ENCODE data around the gene ARID2. TPM values are rescaled to one million over a fixed set of nuclear protein-coding genes. Genes with fewer than 3 reads are reported as not detected.

The ARID2 gene
- polyA plus RNA-seq, 2 of the 4 experiments (the other 2 are of a cell fraction), result 8.7 to 37.7 TPM

- no peak overlapping the region for H3K27ac ChIP-seq
- no peak for ATAC-seq
Observed at GRCh38 chr12:45803111-45803510, 73.6 kb downstream of the ARID2 start.

DNA sequence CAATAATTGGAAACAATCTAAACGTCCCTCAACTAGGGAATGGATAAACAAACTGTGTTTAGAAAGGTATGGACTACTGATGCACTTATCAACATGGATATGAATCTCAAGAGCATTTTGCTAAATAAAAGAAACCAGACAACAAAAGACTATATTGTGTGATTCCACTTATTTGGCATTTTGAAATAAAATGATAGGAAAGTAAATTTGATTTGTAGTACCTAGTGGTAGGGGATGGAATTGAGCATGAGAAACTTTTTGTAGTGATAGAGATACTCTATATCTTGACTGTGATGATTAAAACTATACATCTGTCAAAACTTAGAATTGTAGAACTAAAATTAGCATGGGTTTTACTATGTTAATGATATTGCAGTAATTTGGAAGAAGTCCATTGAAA, 87.1 kb downstream of the ARID2 start:
- H3K4me2 ChIP-seq, result no peak overlapping the region
- no peaks in the 10 kb centered on the region for H3K4me1 ChIP-seq
- no peak overlapping the region for H3K4me3 ChIP-seq
- H3K9me3 ChIP-seq, result no peaks in the 10 kb centered on the region
- DNase-seq (ENCODE audit: low read depth in 1 of 2, low spot score in 1 of 2) (no peak), ATAC-seq (no peak; a peak in 1 of 6 replicates), FAIRE-seq (no peak)
- 74% methylated on average over 1 of the region's 1 CpG for WGBS (ENCODE audit: missing lambda C conversion rate)
- TF ChIP-seq ZNF302 (CRISPR knock-in tag; IDR thresholded peaks at IDR 0.05) (no peak), EHMT2 (IDR thresholded peaks at IDR 0.05; ENCODE audit: low read depth) (no peak), JUNB (IDR thresholded peaks at IDR 0.05) (no peak), EHF (CRISPR knock-in tag; IDR thresholded peaks at IDR 0.05) (no peak), HDAC2 (IDR thresholded peaks at IDR 0.05) (no peak), PHF8 (IDR thresholded peaks at IDR 0.05; ENCODE audit: borderline replicate concordance, low read depth) (no peak), TP53 (CRISPR knock-in tag; IDR thresholded peaks at IDR 0.05) (no peak), CHD2 (IDR thresholded peaks at IDR 0.05; ENCODE audit: low read length, partially characterized antibody) (no peak)
- TF ChIP-seq, protein P1, sequence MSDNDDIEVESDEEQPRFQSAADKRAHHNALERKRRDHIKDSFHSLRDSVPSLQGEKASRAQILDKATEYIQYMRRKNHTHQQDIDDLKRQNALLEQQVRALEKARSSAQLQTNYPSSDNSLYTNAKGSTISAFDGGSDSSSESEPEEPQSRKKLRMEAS (IDR thresholded peaks at IDR 0.05), result no peak
- POLR2A ChIA-PET, result no interaction called here
- CTCF ChIA-PET, result no interaction called here
- no peak overlapping the region for H3K27ac ChIP-seq

More at GRCh38 chr12:45803111-45803510, 73.6 kb downstream of the ARID2 start:
- ChIA-PET POLR2A (no interaction called here), CTCF (no interaction called here)
- Histone ChIP-seq H3K4me2 (no peak overlapping the region), H3K9me3 (no peaks in the 10 kb centered on the region), H3K4me3 (no peak overlapping the region), H3K4me1 (peaks cover 3% of the 10 kb centered on the region; the same call in 1 of the 3 replicates)
- no peak for DNase-seq (ENCODE audit: low read depth in 1 of 2, low spot score in 1 of 2)
- no peak for TF ChIP-seq JUNB (IDR thresholded peaks at IDR 0.05)
- TF ChIP-seq KDM1A (IDR thresholded peaks at IDR 0.05; ENCODE audit: low read depth), result no peak
- no peak for TF ChIP-seq CBX2 (IDR thresholded peaks at IDR 0.05; ENCODE audit: borderline replicate concordance, low read depth)
- TF ChIP-seq PHF8 (IDR thresholded peaks at IDR 0.05; ENCODE audit: borderline replicate concordance, low read depth), result no peak
- no peak for FAIRE-seq

DNA sequence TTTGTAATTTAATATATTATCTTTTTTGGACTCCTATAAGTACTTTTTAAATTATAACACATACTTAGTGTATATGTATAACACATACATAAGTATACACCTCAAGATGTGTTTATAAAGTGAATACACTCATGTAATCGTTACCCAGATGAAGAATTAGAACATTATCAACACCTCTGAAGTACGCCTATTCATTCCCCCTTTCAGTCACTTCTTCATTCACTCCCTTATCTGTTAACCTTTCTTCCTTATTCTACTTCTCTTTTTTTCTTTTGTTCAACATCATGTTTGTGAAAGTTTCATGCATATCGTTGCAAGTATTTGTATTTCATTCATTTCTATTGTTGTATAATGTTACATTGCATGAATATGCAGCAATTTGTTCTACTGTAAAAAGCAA, 98.5 kb downstream of the ARID2 start:
- ATAC-seq (no peak), FAIRE-seq (no peak), DNase-seq (ENCODE audit: low read depth in 1 of 2, low spot score in 1 of 2) (no peak)
- CTCF ChIA-PET, result interaction anchor here (1.0 kb wide), 1 partner anchor 9 kb away, joined by 3 read pairs; no protein-coding TSS in a partner anchor
- no peak overlapping the region for H3K4me2 ChIP-seq
- 0 out of 3 replicates have a peak, but pooled peaks cover 4% of the 10 kb centered on the region for H3K9me3 ChIP-seq
- TF ChIP-seq CEBPB (IDR thresholded peaks at IDR 0.05), result no peak
- no peak for TF ChIP-seq PBX3 (IDR thresholded peaks at IDR 0.05)
- no peak overlapping the region for H3K4me3 ChIP-seq
- H3K27ac ChIP-seq, result no peak overlapping the region
- WGBS (ENCODE audit: missing lambda C conversion rate), result 96% methylated on average over 3 of the region's 3 CpGs
- POLR2A ChIA-PET, result no interaction called here
- H3K4me1 ChIP-seq, result no peaks in the 10 kb centered on the region

DNA sequence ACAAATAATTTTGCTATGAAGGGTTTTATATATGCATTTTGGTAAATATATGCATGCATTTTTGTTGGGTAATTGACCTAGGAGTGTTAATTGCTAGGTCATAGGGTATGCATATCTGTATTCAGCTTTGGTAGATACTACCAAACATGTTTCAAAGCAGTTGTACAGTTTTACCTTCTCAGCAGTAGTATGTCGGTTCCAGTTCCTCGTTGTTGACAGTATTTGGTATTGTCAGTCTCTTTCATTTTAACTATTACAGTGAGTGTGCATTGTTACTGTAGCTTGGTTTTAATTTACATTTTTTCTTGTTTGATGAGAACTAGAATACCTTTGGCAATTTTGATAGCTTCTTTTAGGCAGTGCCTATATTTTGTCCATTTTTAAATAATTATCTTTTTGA, 98.9 kb downstream of the ARID2 start:
- H3K27ac ChIP-seq, result no peak overlapping the region
- ATAC-seq (no peak), FAIRE-seq (no peak), DNase-seq (ENCODE audit: low read depth in 1 of 2, low spot score in 1 of 2) (no peak)
- 0 out of 3 replicates have a peak, but pooled peaks cover 4% of the 10 kb centered on the region for H3K9me3 ChIP-seq
- 90% methylated on average over 2 of the region's 2 CpGs for WGBS (ENCODE audit: missing lambda C conversion rate)
- TF ChIP-seq TFCP2L1 (CRISPR knock-in tag; IDR thresholded peaks at IDR 0.05), result no peak
- no peak for TF ChIP-seq ZC3H11A (IDR thresholded peaks at IDR 0.05)
- CTCF ChIA-PET, result interaction anchor here (1.0 kb wide), 1 partner anchor 8 kb away, joined by 3 read pairs; no protein-coding TSS in a partner anchor
- H3K4me1 ChIP-seq, result no peaks in the 10 kb centered on the region
- no peak overlapping the region for H3K4me3 ChIP-seq
- no peak overlapping the region for H3K4me2 ChIP-seq
- POLR2A ChIA-PET, result no interaction called here

- CTCF ChIA-PET, result interaction anchor here (1.0 kb wide), 1 partner anchor 23 kb away, joined by 3 read pairs; no protein-coding TSS in a partner anchor
- no peak for TF ChIP-seq FOXS1 (CRISPR knock-in tag; IDR thresholded peaks at IDR 0.05)
- TF ChIP-seq HEYL (CRISPR knock-in tag; IDR thresholded peaks at IDR 0.05), result no peak
- TF ChIP-seq, protein P2, sequence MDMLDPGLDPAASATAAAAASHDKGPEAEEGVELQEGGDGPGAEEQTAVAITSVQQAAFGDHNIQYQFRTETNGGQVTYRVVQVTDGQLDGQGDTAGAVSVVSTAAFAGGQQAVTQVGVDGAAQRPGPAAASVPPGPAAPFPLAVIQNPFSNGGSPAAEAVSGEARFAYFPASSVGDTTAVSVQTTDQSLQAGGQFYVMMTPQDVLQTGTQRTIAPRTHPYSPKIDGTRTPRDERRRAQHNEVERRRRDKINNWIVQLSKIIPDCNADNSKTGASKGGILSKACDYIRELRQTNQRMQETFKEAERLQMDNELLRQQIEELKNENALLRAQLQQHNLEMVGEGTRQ (IDR thresholded peaks at IDR 0.05), result no peak
- no peak for TF ChIP-seq ZC3H11A (IDR thresholded peaks at IDR 0.05)
- no peak for TF ChIP-seq HMGXB4 (CRISPR knock-in tag; IDR thresholded peaks at IDR 0.05; ENCODE audit: borderline replicate concordance)
- TF ChIP-seq TP53 (CRISPR knock-in tag; IDR thresholded peaks at IDR 0.05), result no peak
- TF ChIP-seq PHF8 (IDR thresholded peaks at IDR 0.05; ENCODE audit: borderline replicate concordance, low read depth), result no peak
- TF ChIP-seq KDM5A (IDR thresholded peaks at IDR 0.05), result no peak
- TF ChIP-seq, protein P3, sequence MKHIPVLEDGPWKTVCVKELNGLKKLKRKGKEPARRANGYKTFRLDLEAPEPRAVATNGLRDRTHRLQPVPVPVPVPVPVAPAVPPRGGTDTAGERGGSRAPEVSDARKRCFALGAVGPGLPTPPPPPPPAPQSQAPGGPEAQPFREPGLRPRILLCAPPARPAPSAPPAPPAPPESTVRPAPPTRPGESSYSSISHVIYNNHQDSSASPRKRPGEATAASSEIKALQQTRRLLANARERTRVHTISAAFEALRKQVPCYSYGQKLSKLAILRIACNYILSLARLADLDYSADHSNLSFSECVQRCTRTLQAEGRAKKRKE (CRISPR knock-in tag; IDR thresholded peaks at IDR 0.05; ENCODE audit: low read depth), result no peak
- TF ChIP-seq, protein P4, sequence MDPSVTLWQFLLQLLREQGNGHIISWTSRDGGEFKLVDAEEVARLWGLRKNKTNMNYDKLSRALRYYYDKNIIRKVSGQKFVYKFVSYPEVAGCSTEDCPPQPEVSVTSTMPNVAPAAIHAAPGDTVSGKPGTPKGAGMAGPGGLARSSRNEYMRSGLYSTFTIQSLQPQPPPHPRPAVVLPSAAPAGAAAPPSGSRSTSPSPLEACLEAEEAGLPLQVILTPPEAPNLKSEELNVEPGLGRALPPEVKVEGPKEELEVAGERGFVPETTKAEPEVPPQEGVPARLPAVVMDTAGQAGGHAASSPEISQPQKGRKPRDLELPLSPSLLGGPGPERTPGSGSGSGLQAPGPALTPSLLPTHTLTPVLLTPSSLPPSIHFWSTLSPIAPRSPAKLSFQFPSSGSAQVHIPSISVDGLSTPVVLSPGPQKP (IDR thresholded peaks at IDR 0.05; ENCODE audit: low read depth, low read length), result no peak
Observed at GRCh38 chr12:45831590-45831989, 102.1 kb downstream of the ARID2 start.

More at GRCh38 chr12:45831590-45831989, 102.1 kb downstream of the ARID2 start:
- WGBS (ENCODE audit: missing lambda C conversion rate), result 94% methylated on average over 2 of the region's 2 CpGs
- DNase-seq (ENCODE audit: low read depth in 1 of 2, low spot score in 1 of 2) (no peak), ATAC-seq (no peak), FAIRE-seq (no peak)
- Histone ChIP-seq H3K27ac (no peak overlapping the region), H3K9me3 (peaks cover 8% of the 10 kb centered on the region; the same call in 1 of the 3 replicates), H3K4me1 (no peaks in the 10 kb centered on the region), H3K4me2 (no peak overlapping the region), H3K4me3 (no peak overlapping the region)
- POLR2A ChIA-PET, result no interaction called here

All from A549 (cell line).